GM21515 (cell line): ENCODE results near the gene TCF12.
A peak's percentile ranks its signal among the peaks of the same experiment; 100 is the strongest.

ENCODE experiments used
- ATAC-seq: cut with Tn5 transposase; IDR thresholded peaks from one replicate; pipeline ENCODE4 v1.9.1; 2021; ENCODE audit not compliant: unreplicated experiment

Gene TCF12

GRCh38 chr15:57284535-57284934 lies 366.1 kb downstream of the TCF12 start:
- peak; percentile 51 for ATAC-seq

- ATAC-seq = no peak
Observed at GRCh38 chr15:57285386-57285785, 366.9 kb downstream of the TCF12 start.

GRCh38 chr15:57286446-57287122 lies 368.1 kb downstream of the TCF12 start:
- ATAC-seq = no peak

- ATAC-seq = no peak
Observed at GRCh38 chr15:57287123-57287521, 368.7 kb downstream of the TCF12 start.

GRCh38 chr15:57288926-57289580 lies 370.6 kb downstream of the TCF12 start:
- ATAC-seq = no peak

- ATAC-seq = no peak
Observed at GRCh38 chr15:57290187-57290586, 371.7 kb downstream of the TCF12 start.

GRCh38 chr15:57290826-57291225 lies 372.4 kb downstream of the TCF12 start:
- no peak for ATAC-seq

GRCh38 chr15:57296473-57297162 lies 378.2 kb downstream of the TCF12 start:
- ATAC-seq = no peak

- ATAC-seq = no peak
Observed at GRCh38 chr15:57297163-57297593, 378.7 kb downstream of the TCF12 start.

GRCh38 chr15:57297630-57298029 lies 379.2 kb downstream of the TCF12 start:
- no peak for ATAC-seq

GRCh38 chr15:57298204-57298603 lies 379.8 kb downstream of the TCF12 start:
- no peak for ATAC-seq

- ATAC-seq = no peak
Observed at GRCh38 chr15:57298843-57299550, 380.6 kb downstream of the TCF12 start.

GRCh38 chr15:57301307-57301706 lies 382.9 kb downstream of the TCF12 start:
- ATAC-seq = no peak

GRCh38 chr15:57302640-57303257 lies 384.3 kb downstream of the TCF12 start:
- ATAC-seq = no peak

- ATAC-seq = no peak
Observed at GRCh38 chr15:57305009-57305408, 386.6 kb downstream of the TCF12 start.

GRCh38 chr15:57306161-57306943 lies 387.9 kb downstream of the TCF12 start:
- no peak for ATAC-seq

GRCh38 chr15:57306944-57307411 lies 388.5 kb downstream of the TCF12 start:
- no peak for ATAC-seq

GRCh38 chr15:57307527-57308169 lies 389.2 kb downstream of the TCF12 start:
- no peak for ATAC-seq

- ATAC-seq = no peak
Observed at GRCh38 chr15:57308170-57308545, 389.7 kb downstream of the TCF12 start.
